CD4-positive, alpha-beta T cell treated with Interleukin-17A for 4 hours (primary cell): Measurements from ENCODE around the gene BMPR1B.

Source experiments
- DNase-seq: peaks from one replicate; pipeline ENCODE4 v3.0.0-alpha.2; 2020; ENCODE audit warnings: mixed read lengths

Gene BMPR1B

GRCh38 chr4:94918543-94918942 is 160.8 kb downstream of the BMPR1B start:
- DNase-seq = no peak

DNA sequence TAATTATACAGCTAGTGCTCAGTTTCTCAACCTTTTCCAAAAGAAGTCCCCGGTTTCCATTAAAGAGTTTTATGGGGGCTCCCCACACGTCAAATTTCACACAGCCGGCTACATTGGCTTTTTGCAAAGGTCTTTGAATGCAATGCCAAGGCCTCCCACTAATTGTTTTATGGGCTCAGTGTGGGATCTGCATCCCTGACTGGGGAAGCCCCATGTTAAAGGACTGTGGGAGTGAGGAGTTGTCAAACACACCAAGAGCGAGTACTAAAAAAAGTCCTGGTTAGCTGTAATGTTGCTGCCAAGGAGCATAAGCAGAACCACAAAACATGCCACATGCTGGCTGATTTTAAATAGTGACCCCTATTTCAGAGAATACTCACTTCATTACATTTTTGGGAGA is 162.6 kb downstream of the BMPR1B start:
- DNase-seq = no peak

DNA sequence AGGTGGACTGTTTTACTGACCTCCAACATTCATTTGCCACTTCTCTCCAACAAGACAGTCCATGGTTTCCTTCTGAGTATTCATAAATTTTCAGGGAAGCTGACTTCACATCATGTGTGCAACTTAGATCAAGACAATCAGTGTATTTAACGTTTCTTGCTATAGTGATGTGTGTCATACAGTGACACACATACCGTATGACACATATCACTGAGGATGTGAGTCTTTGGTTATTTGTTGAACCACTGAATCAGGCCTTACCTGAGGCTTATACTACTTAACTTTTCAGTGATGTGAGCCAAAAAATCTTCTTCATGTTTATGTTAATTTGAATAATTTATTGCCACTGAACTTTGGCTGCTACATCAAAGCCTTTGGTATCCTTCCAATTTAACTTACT is 166.8 kb downstream of the BMPR1B start:
- no peak for DNase-seq

DNA sequence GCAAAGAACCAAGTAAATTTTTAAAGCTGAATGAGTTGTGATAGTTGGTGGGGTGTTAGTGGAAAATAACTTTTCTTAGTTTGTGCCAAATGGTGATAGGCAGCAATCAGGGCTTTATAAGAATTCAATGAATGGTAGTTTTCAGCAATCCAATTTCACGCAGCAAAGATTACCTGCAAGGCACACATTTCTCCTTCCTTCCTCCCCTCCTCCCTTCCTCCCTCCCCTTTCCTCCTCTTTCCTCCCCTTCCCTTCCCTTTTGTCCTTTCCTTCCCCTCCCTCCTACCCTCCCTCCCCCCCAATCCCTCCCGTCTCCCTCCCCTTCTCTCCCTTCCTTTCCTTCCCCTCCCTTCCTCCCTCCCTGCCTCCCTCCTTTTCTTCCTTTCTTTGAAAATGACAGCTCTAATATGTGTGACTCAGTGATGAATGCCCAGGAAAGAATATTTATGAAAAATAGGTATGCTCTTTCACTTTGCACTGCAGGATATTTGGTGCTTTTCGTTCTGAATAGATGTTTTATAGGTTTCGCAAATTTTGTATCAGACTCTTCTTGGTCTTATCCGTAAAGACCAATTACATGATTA is 168.1 kb downstream of the BMPR1B start:
- no peak for DNase-seq

GRCh38 chr4:94926936-94927335 is 169.2 kb downstream of the BMPR1B start:
- DNase-seq = no peak

DNA sequence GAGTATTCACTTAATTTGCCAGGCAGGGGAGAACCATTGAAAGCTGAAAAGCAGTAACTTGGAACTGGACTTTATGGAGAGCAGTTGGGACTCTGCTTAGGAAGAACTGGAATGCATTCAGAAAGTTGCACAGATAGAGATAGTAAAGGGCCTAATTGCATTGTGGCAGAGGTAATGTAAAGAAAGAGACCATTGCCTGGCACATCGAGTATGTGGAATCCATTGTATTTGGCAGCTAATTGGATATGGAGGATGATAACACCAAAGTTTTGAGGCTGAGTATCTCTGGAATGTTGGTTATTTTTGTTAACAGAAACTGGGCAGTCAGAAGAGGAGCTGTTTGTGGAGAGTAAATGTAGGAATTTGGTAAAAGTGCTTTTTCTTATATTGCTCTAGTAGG is 169.9 kb downstream of the BMPR1B start:
- DNase-seq = no peak

GRCh38 chr4:94929696-94930095 is 171.9 kb downstream of the BMPR1B start:
- DNase-seq = no peak

- DNase-seq = no peak
Observed at GRCh38 chr4:94931626-94932025, 173.9 kb downstream of the BMPR1B start.

DNA sequence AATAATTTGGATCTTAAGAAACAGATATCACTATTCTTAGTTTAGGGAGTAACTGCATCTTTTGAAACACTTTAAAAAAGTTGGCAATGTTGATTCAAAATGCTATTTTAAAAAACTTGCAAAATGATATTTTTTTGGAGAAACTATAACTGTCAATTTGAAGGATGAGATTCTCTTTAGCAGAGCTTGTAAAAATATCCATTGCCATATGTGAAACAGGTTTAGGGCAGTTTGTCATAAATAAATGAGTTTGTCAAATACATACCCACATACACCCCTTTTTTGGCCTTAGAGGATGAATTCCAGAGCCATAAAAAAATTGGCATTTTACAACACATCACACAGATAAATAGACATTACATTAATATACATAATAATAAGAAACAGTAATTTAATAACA is 174.6 kb downstream of the BMPR1B start:
- no peak for DNase-seq

DNA sequence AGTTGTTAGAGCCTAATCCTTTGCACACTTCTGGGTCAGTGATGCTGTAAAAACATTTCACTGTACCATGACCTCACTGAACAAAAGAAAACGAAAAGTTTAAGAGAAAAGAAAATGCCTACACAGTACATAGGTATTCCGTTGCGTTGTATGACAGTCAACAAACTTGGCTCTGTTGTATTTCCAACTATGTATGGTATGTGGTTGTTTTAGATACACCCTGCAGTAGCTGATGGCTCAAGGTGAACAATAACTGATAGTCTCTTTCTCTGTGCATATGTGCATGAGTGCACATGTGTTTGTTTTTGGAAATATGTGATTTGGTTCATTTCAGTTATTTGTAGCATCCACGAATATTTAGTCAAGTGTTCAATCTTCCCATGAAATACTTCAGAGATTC is 176.0 kb downstream of the BMPR1B start:
- no peak for DNase-seq

- DNase-seq = no peak
Observed at GRCh38 chr4:94934201-94934600, 176.4 kb downstream of the BMPR1B start.

DNA sequence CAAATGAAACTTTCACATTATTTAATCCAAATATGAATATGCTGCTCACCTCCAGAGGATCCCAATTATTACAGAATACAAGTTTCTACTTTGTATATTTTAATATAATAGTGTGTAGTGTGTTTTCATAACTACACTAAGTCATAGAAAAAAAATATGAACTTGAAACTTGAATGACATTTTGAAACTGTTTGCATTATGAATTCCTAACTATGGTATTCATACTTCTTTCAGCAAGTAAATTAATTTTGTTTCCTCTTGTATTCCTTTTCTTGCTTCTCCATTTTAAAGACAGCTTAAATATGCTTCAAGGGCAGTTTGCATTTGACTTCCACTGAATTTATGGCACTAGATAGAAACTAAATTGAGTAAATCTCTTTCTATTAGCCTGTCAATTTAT is 177.1 kb downstream of the BMPR1B start:
- no peak for DNase-seq

DNA sequence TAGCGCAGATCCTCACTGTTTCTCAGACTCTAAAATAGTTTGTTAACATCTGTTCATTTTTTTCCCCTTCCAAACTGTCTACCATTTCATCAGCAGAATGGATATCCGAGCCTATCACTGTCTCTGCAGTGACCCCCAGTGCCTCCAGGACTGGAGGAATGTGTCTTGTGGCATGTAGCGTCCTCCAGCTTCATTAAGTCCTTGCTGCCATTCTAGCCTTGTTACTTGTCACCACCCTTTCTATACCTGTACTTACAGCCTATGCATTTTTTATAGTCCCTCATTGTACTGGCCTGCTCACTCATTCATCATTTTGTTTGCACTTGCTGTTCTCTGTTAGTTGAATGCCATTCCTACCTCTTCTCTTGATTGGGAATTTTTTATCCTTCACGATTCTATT is 179.1 kb downstream of the BMPR1B start:
- no peak for DNase-seq

DNA sequence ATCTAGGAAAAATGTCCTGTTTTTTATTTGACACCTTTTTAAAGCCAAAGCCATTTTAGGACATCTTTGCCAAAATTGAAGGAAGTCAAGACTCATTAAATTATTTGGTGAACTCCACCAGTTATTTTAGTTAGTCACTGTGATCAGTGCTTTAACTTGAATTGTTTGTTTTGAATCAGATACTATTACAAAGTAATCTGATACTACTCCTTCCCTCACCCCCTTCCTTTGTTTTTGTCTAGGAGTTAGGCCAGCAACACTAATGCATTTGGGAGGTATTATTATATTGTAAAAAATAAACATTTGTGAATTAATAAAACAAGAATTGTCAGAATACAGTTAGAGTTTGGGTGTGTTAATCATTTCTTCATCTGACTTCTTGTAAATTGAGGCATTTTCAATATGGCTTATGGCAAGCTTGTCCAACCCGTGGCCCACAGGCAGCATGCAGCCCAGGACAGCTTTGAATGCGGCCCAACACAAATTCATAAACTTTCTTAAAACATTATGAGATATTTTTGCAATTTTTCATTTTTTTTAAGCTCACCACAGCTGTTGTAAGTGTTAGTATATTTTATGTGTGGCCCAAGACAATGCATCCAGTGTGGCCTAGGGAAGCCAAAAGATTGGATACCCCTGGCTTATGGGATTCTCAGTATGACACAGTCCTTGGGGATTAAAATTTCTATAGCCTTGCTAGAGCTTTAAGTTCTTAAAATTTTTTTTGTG is 182.2 kb downstream of the BMPR1B start:
- DNase-seq = no peak

GRCh38 chr4:94940520-94940908 is 182.8 kb downstream of the BMPR1B start:
- DNase-seq = no peak

DNA sequence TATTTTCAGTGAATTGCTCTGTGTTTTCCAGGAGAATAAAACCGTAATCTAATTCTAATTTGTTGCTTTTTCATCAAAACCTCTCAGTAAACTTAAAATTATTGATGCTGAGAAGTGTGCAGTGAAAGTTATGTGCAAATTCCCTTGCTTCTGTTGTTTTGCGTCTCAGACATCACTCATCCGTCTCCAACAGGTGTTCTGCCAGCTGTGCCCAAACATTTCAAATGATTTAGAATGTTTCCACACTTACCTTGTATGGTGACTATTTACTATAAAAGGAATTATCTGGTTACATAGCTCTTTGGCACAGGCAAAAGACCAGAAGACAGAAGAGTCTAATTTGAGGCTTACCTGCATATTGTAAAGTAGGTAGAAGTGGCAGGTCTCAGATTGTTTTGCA is 184.0 kb downstream of the BMPR1B start:
- no peak for DNase-seq

DNA sequence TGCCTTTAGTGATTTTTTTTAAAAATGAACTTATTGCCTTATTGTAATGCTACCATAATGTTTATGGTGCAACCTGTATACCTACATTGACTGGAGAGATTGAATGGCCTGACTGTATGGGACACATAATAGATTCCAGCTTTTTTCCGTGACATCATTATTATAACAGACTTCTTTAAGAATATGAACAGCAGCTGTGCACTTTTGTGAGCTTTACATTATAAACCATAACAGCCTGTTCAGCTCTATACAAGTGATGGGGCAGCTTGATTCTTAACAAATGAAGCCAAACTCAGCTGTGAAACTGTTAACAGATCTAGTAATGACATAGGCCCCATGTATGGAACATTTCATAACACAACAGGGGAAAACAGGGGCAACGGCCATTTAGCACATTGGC is 187.0 kb downstream of the BMPR1B start:
- DNase-seq = no peak

DNA sequence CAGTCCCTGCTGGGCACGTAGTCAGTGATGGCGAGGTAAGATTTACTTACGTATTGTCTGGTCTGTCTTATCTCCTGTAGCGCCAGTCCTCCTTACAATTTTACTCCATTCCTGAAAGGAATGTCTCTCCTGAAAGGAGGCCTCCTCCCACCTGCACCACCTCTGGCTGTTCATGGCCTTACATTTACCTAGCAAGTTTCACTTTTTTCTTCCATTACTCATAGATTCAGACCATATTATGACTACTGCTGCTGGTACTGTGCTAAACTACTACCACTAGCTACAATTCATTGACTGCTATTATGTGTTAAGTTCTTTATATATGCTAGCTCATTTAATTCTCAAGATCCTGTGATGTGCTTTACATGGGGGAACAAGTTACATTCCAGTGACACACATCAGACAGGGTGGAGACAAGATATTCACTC is 189.9 kb downstream of the BMPR1B start:
- no peak for DNase-seq

DNA sequence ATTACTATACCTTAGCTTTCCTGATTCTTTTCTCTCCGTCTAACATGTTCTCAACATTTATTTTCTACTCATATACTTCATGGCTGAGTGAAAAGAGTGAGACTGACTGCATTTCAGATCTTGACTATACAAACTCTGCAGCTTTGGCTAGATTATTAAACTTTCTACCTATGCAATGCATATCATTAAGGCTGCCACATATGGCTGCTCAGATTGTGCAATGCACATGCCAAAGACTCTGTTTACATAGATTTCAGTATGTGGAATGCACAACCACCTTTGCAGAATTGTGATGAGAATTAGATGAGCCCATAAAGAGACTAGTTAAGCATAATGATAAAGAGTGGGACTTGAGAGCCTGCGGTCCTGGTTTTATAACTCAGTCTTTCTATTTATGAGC is 196.5 kb downstream of the BMPR1B start:
- no peak for DNase-seq

DNA sequence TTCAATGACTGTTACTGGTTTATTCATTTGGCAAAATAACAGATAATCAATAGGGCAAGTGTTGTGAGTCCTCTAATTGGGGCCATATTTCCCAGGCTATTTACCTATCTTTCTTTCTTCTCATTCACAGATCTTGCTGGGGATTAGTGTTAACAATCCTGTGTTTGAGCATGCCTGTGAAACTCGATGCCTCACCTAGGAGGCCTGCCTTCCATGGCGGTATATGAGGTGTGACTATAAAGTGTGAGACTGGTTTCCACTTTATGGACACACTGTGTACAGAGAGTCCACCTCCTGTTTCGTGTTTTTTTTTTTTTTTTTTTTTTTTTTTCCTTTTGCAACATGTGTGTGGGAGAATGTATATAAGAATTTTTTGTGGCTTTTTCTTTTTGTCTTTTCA is 199.3 kb downstream of the BMPR1B start:
- DNase-seq = no peak

GRCh38 chr4:94959307-94959706 is 201.6 kb downstream of the BMPR1B start:
- no peak for DNase-seq

- no peak for DNase-seq
Observed at GRCh38 chr4:94960708-94961107, 203.0 kb downstream of the BMPR1B start.

DNA sequence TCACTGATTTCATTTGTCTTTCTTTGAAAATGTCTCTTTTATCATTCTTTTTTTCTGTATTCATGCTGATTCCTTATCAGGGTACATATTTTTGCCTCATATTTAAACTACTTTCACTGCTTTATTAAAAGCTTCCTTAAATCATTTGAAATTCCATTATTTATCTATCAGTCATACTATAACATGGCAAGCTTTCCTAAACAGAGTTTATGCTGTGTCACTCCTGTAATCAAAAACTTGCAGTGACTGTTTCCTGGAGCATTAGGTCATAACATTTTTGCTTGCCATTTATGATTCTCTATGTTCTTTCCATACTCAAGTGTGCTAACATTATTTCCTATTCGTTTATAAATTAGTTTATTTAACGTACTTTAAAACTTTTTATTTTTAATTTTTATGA is 203.7 kb downstream of the BMPR1B start:
- DNase-seq = no peak

GRCh38 chr4:94962484-94962883 is 204.7 kb downstream of the BMPR1B start:
- no peak for DNase-seq

DNA sequence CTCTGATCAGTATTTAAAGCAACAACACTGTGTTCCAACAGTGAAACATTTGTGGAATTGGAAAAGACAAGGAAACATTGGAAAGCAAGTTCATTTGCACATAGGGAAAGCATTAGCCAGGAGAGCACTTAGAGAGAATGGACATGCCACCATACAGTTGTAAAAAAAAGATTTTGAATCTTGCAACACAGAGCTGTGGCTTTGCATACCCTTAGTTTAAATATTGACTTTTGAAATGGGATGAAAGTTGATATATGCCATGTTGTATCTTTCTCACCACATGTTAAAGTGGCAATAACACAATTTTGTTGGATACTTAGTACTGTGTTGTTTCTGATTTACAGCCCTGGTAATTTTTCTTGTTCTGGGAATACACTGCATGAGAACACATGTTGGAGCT is 208.1 kb downstream of the BMPR1B start:
- DNase-seq = no peak
